Measurements from ENCODE around the gene ZFAND3.
"Not testable (repeated sequence)": the region's sequence is repeated elsewhere in the genome, so short reads cannot be mapped to it uniquely, and the experiment has no call there.

- not testable (repeated sequence) for TF ChIP-seq POLR2A (IDR thresholded peaks at IDR 0.05)
- TF ChIP-seq, protein P1, sequence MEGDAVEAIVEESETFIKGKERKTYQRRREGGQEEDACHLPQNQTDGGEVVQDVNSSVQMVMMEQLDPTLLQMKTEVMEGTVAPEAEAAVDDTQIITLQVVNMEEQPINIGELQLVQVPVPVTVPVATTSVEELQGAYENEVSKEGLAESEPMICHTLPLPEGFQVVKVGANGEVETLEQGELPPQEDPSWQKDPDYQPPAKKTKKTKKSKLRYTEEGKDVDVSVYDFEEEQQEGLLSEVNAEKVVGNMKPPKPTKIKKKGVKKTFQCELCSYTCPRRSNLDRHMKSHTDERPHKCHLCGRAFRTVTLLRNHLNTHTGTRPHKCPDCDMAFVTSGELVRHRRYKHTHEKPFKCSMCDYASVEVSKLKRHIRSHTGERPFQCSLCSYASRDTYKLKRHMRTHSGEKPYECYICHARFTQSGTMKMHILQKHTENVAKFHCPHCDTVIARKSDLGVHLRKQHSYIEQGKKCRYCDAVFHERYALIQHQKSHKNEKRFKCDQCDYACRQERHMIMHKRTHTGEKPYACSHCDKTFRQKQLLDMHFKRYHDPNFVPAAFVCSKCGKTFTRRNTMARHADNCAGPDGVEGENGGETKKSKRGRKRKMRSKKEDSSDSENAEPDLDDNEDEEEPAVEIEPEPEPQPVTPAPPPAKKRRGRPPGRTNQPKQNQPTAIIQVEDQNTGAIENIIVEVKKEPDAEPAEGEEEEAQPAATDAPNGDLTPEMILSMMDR (IDR thresholded peaks at IDR 0.05) = not testable (repeated sequence)
Observed at GRCh38 chr6:38049861-38050397, 230.4 kb downstream of the ZFAND3 start.
